Measurements from ENCODE around the gene ZNF276. TPM values are rescaled to one million over a fixed set of nuclear protein-coding genes. Genes with fewer than 3 reads are reported as not detected.

Gene ZNF276
- total RNA-seq, 1 experiment from 2014 or later: 37.2 TPM

DNA sequence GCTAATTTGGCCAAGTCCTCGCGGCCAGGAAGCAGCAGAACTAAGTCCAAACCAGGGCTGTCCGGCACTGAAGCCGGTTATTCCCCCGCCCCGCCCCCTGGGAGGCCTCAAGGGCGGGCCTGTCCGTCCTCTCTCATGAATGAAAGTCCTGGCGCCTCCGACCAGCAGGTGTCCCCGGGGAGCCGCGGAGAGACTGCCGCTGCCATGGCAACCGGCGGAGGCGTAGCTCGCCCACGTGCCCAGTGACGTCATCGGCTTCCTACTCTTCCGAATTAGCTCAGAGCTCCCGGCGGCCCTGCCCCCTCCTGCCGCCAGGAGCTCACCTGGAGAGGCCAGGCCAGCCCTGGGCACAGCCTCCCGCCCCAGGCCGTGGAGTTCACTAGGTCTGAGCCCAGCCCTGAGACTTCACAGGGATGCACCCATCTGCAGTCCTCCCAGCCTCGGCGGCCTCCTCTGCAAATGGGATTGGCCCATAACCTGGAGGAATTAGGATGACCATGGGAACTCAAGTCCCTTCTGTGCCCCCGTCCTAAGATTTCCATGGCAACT is 21.2 kb upstream of the ZNF276 start:
- ChIA-PET POLR2A (ENCODE audit: low non-redundant PET) (interaction anchor here (0.5 to 0.7 kb wide), 4 partner anchors 11 to 173 kb away, joined by 3 to 6 read pairs (median 3); partner anchors contain the start of gene TCF25), CTCF (interaction anchor here (0.6 to 1.0 kb wide), 2 partner anchors 15 to 161 kb away, joined by 3 to 4 read pairs; no protein-coding TSS in a partner anchor)
- TF ChIP-seq, protein P1, sequence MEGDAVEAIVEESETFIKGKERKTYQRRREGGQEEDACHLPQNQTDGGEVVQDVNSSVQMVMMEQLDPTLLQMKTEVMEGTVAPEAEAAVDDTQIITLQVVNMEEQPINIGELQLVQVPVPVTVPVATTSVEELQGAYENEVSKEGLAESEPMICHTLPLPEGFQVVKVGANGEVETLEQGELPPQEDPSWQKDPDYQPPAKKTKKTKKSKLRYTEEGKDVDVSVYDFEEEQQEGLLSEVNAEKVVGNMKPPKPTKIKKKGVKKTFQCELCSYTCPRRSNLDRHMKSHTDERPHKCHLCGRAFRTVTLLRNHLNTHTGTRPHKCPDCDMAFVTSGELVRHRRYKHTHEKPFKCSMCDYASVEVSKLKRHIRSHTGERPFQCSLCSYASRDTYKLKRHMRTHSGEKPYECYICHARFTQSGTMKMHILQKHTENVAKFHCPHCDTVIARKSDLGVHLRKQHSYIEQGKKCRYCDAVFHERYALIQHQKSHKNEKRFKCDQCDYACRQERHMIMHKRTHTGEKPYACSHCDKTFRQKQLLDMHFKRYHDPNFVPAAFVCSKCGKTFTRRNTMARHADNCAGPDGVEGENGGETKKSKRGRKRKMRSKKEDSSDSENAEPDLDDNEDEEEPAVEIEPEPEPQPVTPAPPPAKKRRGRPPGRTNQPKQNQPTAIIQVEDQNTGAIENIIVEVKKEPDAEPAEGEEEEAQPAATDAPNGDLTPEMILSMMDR (conservative IDR thresholded peaks at IDR 0.05; ENCODE audit: low read depth, low read length): peak; percentile 52
- no peak for TF ChIP-seq EZH2 (IDR thresholded peaks at IDR 0.05; ENCODE audit: borderline replicate concordance, low read depth, low read length, poor library complexity, severe bottlenecking)
- DNase-seq (ENCODE audit: low spot score): peak; percentile 97
- Histone ChIP-seq H3K4me1 (ENCODE audit: insufficient read depth, low read length, poor library complexity, severe bottlenecking) (peaks cover 10% of the 10 kb centered on the region), H3K4me3 (ENCODE audit: low read depth, low read length, poor library complexity, severe bottlenecking) (peak overlapping the region; percentile 80), H3K9me3 (ENCODE audit: low read depth, low read length, poor library complexity, severe bottlenecking) (no peaks in the 10 kb centered on the region), H3K27me3 (replicated peaks; ENCODE audit: insufficient read depth, low read depth, low read length, poor library complexity) (no peaks in the 10 kb centered on the region), H3K27ac (ENCODE audit: low read depth, low read length, poor library complexity, severe bottlenecking) (peak overlapping the region; percentile 76), H3K36me3 (ENCODE audit: insufficient read depth, low read length, poor library complexity, severe bottlenecking) (peaks cover 24% of the 10 kb centered on the region)
- intact Hi-C loops (cut with micrococcal nuclease; ENCODE audit: unreplicated experiment): loop anchor here (10.0 kb wide), 2 partner anchors 165 to 215 kb away; partner anchors contain the start of gene MC1R
- BruUV-seq (replicated peaks): no TSS peak

DNA sequence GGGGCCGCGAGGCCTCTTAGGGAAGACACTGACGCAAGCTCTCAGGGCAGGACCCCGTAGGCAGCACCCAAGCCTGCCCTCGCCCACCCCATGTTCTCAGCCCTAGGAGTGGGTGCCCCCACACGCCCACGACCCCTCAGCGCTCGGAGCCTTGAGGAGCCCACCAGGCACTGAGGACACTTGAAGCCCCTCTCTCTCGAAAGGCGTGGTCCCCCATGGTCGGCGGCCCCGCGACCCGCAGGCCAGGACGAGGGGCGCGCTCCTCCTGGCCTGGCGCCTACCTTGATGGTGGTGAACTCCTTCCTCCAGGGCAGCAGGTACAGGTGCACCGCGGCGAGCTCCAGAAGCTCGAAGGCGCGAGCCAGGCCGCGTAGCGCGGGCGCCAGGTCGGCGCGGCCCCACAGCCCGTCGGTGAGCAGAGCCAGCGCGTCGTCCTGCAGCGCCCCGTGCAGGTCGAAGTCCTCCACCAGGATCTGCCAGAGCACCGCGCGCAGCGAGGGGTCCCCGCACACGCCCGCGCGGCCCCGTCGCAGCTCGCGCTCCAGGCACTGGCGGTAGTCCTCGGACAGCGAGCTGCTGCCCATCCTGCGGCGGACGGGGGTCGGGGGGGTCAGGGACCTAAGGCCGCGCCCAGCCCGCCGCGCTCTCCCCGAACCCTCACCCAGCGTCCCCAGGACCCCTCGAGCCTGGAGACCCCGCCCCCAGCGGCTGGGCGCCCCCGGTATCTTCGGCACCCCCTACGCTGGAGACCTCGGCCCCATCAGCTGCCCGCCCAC is 20.5 kb upstream of the ZNF276 start:
- TF ChIP-seq EZH2 (IDR thresholded peaks at IDR 0.05; ENCODE audit: borderline replicate concordance, low read depth, low read length, poor library complexity, severe bottlenecking): no peak
- TF ChIP-seq, protein P1 (conservative IDR thresholded peaks at IDR 0.05; ENCODE audit: low read depth, low read length): peak; percentile 41
- Histone ChIP-seq H3K27ac (ENCODE audit: low read depth, low read length, poor library complexity, severe bottlenecking) (peak overlapping the region; percentile 76), H3K9me3 (ENCODE audit: low read depth, low read length, poor library complexity, severe bottlenecking) (no peaks in the 10 kb centered on the region), H3K4me1 (ENCODE audit: insufficient read depth, low read length, poor library complexity, severe bottlenecking) (peaks cover 10% of the 10 kb centered on the region), H3K4me3 (ENCODE audit: low read depth, low read length, poor library complexity, severe bottlenecking) (peak overlapping the region; percentile 80), H3K36me3 (ENCODE audit: insufficient read depth, low read length, poor library complexity, severe bottlenecking) (peaks cover 23% of the 10 kb centered on the region), H3K27me3 (replicated peaks; ENCODE audit: insufficient read depth, low read depth, low read length, poor library complexity) (no peaks in the 10 kb centered on the region)
- no TSS peak for BruUV-seq (replicated peaks)
- ChIA-PET CTCF (interaction anchor here (1.0 kb wide), 1 partner anchor 160 kb away, joined by 3 read pairs; no protein-coding TSS in a partner anchor), POLR2A (ENCODE audit: low non-redundant PET) (interaction anchor here (0.6 to 0.7 kb wide), 2 partner anchors 12 to 85 kb away, joined by 3 read pairs; no protein-coding TSS in a partner anchor)
- DNase-seq (ENCODE audit: low spot score): peak; percentile 71
- intact Hi-C loops (cut with micrococcal nuclease; ENCODE audit: unreplicated experiment): loop anchor here (10.0 kb wide), 2 partner anchors 164 to 214 kb away; partner anchors contain the start of gene MC1R

DNA sequence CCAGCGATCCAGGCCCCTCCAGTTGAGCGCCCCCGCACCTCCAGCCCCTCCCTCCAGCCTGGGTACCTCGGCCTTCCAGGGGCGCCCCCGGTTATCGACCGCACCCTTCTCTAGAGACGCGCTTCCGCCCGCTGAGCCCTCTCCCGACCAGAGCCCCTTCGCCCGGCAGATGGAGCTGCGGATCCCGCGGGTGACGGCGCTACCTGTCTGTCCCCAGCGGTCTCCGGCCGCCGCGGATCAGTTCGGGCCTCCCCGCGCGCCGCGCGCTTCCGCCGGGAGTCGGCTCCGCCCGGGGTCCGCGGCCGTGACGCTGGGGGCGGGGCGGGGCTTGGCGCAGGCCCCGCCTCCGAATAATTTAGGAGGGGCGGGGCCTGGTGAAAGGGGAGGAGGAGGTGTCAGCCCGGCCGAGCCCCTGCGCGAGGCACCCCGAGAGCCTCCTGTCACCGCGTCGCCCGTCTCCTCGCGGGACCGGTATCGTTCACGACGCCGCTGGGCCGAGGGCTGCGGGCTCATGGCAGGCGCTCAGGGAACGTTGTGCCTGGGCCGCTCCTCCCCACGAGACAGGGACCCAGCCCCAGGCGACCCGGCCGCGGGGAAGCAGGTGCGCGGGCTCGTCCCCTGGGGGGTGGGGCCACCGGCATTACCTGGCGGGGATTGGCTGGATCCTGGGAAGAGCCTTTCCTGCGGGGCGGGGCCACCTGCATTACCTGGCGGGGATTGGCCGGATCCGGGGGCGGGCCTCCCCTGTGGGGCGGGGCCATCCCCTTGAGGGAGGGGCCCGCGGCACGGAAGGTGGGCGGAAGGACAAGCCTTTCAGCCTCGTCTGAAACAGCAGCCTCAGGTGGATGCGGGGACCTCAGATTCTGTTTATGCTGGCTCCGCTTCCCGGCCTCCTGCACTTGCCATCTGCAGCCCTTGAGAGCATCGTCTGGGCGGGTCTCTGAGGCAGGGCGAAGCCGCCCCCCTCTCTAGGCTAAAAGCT is 19.6 kb upstream of the ZNF276 start, which contains the start of gene SPATA2L:
Gene SPATA2L, minus strand, starts transcription at position 281 of the 982 bp plus-strand sequence. CDS start 473 bp downstream, outside the sequence.
- Histone ChIP-seq H3K4me3 (ENCODE audit: low read depth, low read length, poor library complexity, severe bottlenecking) (peak within 1 kb of the TSS; percentile 80), H3K36me3 (ENCODE audit: insufficient read depth, low read length, poor library complexity, severe bottlenecking) (peaks cover 18% of the 10 kb centered on the region), H3K9me3 (ENCODE audit: low read depth, low read length, poor library complexity, severe bottlenecking) (no peaks in the 10 kb centered on the region), H3K27me3 (replicated peaks; ENCODE audit: insufficient read depth, low read depth, low read length, poor library complexity) (no peaks in the 10 kb centered on the region), H3K27ac (ENCODE audit: low read depth, low read length, poor library complexity, severe bottlenecking) (peak within 1 kb of the TSS; percentile 76), H3K4me1 (ENCODE audit: insufficient read depth, low read length, poor library complexity, severe bottlenecking) (peaks cover 10% of the 10 kb centered on the region)
- ChIA-PET CTCF (no interaction called here), POLR2A (ENCODE audit: low non-redundant PET) (no interaction called here)
- TF ChIP-seq, protein P1 (conservative IDR thresholded peaks at IDR 0.05; ENCODE audit: low read depth, low read length): no peak; the same call in 1 of the 2 replicates
- no peak for TF ChIP-seq EZH2 (IDR thresholded peaks at IDR 0.05; ENCODE audit: borderline replicate concordance, low read depth, low read length, poor library complexity, severe bottlenecking)
- intact Hi-C loops (cut with micrococcal nuclease; ENCODE audit: unreplicated experiment): loop anchor here (10.0 kb wide), 2 partner anchors 163 to 213 kb away; partner anchors contain the start of gene MC1R
- no TSS peak for BruUV-seq (replicated peaks)
- peak; percentile 97 for DNase-seq (ENCODE audit: low spot score)
